ENCODE results near the gene FAM177A1. TPM values are rescaled to one million over a fixed set of nuclear protein-coding genes. Genes with fewer than 3 reads are reported as not detected.

The FAM177A1 gene
- total and polyA plus RNA-seq, 9 of the 15 experiments (the other 6 are each of a cell fraction or from before 2014, with no cell fraction given): 7.7 to 36.2 (median 29.9) TPM

GRCh38 chr14:35050652-35051051 is 4.6 kb downstream of the FAM177A1 start (continued):
- no peak for TF ChIP-seq HBP1 (CRISPR knock-in tag; IDR thresholded peaks at IDR 0.05)
- no peak for TF ChIP-seq CBX8 (IDR thresholded peaks at IDR 0.05; ENCODE audit: borderline replicate concordance, extremely low read depth, low read depth, low read length, poor library complexity, severe bottlenecking)
- peak in 1 of 2 experiments; percentile 45; a peak in 2 of 4 replicates for TF ChIP-seq TRIM24 (IDR thresholded peaks at IDR 0.05)
- TF ChIP-seq ZNF274 (IDR thresholded peaks at IDR 0.05; ENCODE audit: borderline replicate concordance, low read depth, low read length): no peak
- TF ChIP-seq PATZ1 (CRISPR knock-in tag; IDR thresholded peaks at IDR 0.05; ENCODE audit: borderline replicate concordance): no peak
- 0 out of 2 replicates have a peak, but pooled peaks have one; percentile 58 for TF ChIP-seq MTA1 (IDR thresholded peaks at IDR 0.05; ENCODE audit: borderline replicate concordance)
- TF ChIP-seq ZNF12 (CRISPR knock-in tag; IDR thresholded peaks at IDR 0.05): no peak
- TF ChIP-seq EP300 (IDR thresholded peaks at IDR 0.05; ENCODE audit: low read length): peak; percentile 57
- peak; percentile 66 for TF ChIP-seq PKNOX1 (IDR thresholded peaks at IDR 0.05)
- no peak for TF ChIP-seq PHF21A (IDR thresholded peaks at IDR 0.05; ENCODE audit: borderline replicate concordance, low read depth)
- no peak for TF ChIP-seq HDAC6 (IDR thresholded peaks at IDR 0.05; ENCODE audit: low read depth, low read length)
- no peak for TF ChIP-seq THAP12 (CRISPR knock-in tag; IDR thresholded peaks at IDR 0.05)
- peak; percentile 50; the same call in 1 of the 2 replicates for TF ChIP-seq CTBP1 (IDR thresholded peaks at IDR 0.05; ENCODE audit: borderline replicate concordance)
- no peak for TF ChIP-seq FOXA1 (IDR thresholded peaks at IDR 0.05; ENCODE audit: borderline replicate concordance)
- TF ChIP-seq CBFA2T3 (IDR thresholded peaks at IDR 0.05): peak; percentile 11; the same call in 1 of the 2 replicates
- TF ChIP-seq DEAF1 (CRISPR knock-in tag; IDR thresholded peaks at IDR 0.05): no peak
- TF ChIP-seq DLX4 (CRISPR knock-in tag; IDR thresholded peaks at IDR 0.05): no peak
- TF ChIP-seq MTA2 (IDR thresholded peaks at IDR 0.05; ENCODE audit: low read depth): 0 out of 2 replicates have a peak, but pooled peaks have one; percentile 11
- TF ChIP-seq SMARCA4 (IDR thresholded peaks at IDR 0.05): peak; percentile 67
- no peak for TF ChIP-seq NFRKB (IDR thresholded peaks at IDR 0.05; ENCODE audit: low read depth)
- TF ChIP-seq MEF2D (tag; conservative IDR thresholded peaks at IDR 0.05; ENCODE audit: low read depth): no peak

All from K562 (cell line).